ENCODE data around the gene FAM20A.
A peak's percentile ranks its signal among the peaks of the same experiment; 100 is the strongest.

FAM20A gene

GRCh38 chr17:68565661-68566441 lies 35.3 kb downstream of the FAM20A start:
- no peak for DNase-seq (ENCODE audit: low read depth)

- no peak for DNase-seq (ENCODE audit: low read depth)
These were observed 36.6 kb downstream of the FAM20A start for GRCh38 chr17:68564415-68565111.

- no peak for DNase-seq (ENCODE audit: low read depth)
These were observed 38.4 kb downstream of the FAM20A start for GRCh38 chr17:68562736-68563135.

GRCh38 chr17:68560966-68561720 lies 40.0 kb downstream of the FAM20A start:
- no peak for DNase-seq (ENCODE audit: low read depth)

- no peak for DNase-seq (ENCODE audit: low read depth)
These were observed 41.9 kb downstream of the FAM20A start for GRCh38 chr17:68559316-68559715.

GRCh38 chr17:68556551-68556950 lies 44.6 kb downstream of the FAM20A start:
- no peak for DNase-seq (ENCODE audit: low read depth)

- DNase-seq (ENCODE audit: low read depth): no peak
These were observed 56.9 kb downstream of the FAM20A start for GRCh38 chr17:68544111-68544915.

GRCh38 chr17:68542698-68543463 lies 58.3 kb downstream of the FAM20A start:
- no peak for DNase-seq (ENCODE audit: low read depth)

- DNase-seq (ENCODE audit: low read depth): no peak
These were observed 59.4 kb downstream of the FAM20A start for GRCh38 chr17:68541816-68542215.

- DNase-seq (ENCODE audit: low read depth): no peak
These were observed 60.2 kb downstream of the FAM20A start for GRCh38 chr17:68540981-68541380.

- peak; percentile 21 for DNase-seq (ENCODE audit: low read depth)
These were observed 61.4 kb downstream of the FAM20A start for GRCh38 chr17:68539548-68540467.

- no peak for DNase-seq (ENCODE audit: low read depth)
These were observed 65.2 kb downstream of the FAM20A start for GRCh38 chr17:68535922-68536321.

- DNase-seq (ENCODE audit: low read depth): no peak
These were observed 66.5 kb downstream of the FAM20A start for GRCh38 chr17:68534695-68535088.

GRCh38 chr17:68533887-68534694 lies 67.1 kb downstream of the FAM20A start:
- peak; percentile 68 for DNase-seq (ENCODE audit: low read depth)

GRCh38 chr17:68532826-68533225 lies 68.3 kb downstream of the FAM20A start:
- DNase-seq (ENCODE audit: low read depth): peak; percentile 12

- no peak for DNase-seq (ENCODE audit: low read depth)
These were observed 69.9 kb downstream of the FAM20A start for GRCh38 chr17:68531252-68531651.

- DNase-seq (ENCODE audit: low read depth): no peak
These were observed 73.9 kb downstream of the FAM20A start for GRCh38 chr17:68527314-68527713.

- no peak for DNase-seq (ENCODE audit: low read depth)
These were observed 74.6 kb downstream of the FAM20A start for GRCh38 chr17:68526548-68526947.

GRCh38 chr17:68522266-68522665 lies 78.9 kb downstream of the FAM20A start:
- DNase-seq (ENCODE audit: low read depth): no peak

Measured in fibroblast of the conjunctiva (primary cell).